ENCODE measurements around the gene SPSB1.

GRCh38 chr1:9280015-9280860 is 12.5 kb upstream of the SPSB1 start:
- TF ChIP-seq NFYB (IDR thresholded peaks at IDR 0.05; ENCODE audit: insufficient read depth, low read depth, low read length) (no peak), CTCF (IDR thresholded peaks at IDR 0.05 in 2 of 3, conservative IDR thresholded peaks at IDR 0.05 in 1 of 3; ENCODE audit: control insufficient read depth in 2 of 3, extremely low read depth in 1 of 3, insufficient read depth in 1 of 3, low read depth in 3 of 3, low read length in 3 of 3) (no peak), POLR2A (IDR thresholded peaks at IDR 0.05; ENCODE audit: low read depth, low read length) (no peak), CREM (IDR thresholded peaks at IDR 0.05; ENCODE audit: low read depth) (no peak), ZBED1 (IDR thresholded peaks at IDR 0.05; ENCODE audit: borderline replicate concordance) (no peak), SRF (IDR thresholded peaks at IDR 0.05; ENCODE audit: low read depth in 2 of 2, low read length in 2 of 2) (no peak), CHD4 (IDR thresholded peaks at IDR 0.05) (no peak), ASH2L (IDR thresholded peaks at IDR 0.05; ENCODE audit: borderline replicate concordance, low read depth) (no peak), E2F4 (IDR thresholded peaks at IDR 0.05; ENCODE audit: low read depth, low read length) (no peak), MTA2 (IDR thresholded peaks at IDR 0.05; ENCODE audit: low read depth) (no peak), EP300 (IDR thresholded peaks at IDR 0.05; ENCODE audit: borderline replicate concordance in 1 of 2, control insufficient read depth in 1 of 2, low read depth in 2 of 2, low read length in 2 of 2) (no peak)
- TF ChIP-seq, protein P1, sequence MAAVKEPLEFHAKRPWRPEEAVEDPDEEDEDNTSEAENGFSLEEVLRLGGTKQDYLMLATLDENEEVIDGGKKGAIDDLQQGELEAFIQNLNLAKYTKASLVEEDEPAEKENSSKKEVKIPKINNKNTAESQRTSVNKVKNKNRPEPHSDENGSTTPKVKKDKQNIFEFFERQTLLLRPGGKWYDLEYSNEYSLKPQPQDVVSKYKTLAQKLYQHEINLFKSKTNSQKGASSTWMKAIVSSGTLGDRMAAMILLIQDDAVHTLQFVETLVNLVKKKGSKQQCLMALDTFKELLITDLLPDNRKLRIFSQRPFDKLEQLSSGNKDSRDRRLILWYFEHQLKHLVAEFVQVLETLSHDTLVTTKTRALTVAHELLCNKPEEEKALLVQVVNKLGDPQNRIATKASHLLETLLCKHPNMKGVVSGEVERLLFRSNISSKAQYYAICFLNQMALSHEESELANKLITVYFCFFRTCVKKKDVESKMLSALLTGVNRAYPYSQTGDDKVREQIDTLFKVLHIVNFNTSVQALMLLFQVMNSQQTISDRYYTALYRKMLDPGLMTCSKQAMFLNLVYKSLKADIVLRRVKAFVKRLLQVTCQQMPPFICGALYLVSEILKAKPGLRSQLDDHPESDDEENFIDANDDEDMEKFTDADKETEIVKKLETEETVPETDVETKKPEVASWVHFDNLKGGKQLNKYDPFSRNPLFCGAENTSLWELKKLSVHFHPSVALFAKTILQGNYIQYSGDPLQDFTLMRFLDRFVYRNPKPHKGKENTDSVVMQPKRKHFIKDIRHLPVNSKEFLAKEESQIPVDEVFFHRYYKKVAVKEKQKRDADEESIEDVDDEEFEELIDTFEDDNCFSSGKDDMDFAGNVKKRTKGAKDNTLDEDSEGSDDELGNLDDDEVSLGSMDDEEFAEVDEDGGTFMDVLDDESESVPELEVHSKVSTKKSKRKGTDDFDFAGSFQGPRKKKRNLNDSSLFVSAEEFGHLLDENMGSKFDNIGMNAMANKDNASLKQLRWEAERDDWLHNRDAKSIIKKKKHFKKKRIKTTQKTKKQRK (IDR thresholded peaks at IDR 0.05; ENCODE audit: low read depth, low read length), result no peak

Data from GM12878 (cell line).